Pulmonary artery endothelial cell (primary cell): ENCODE data around the gene NEUROG1. TPM values are rescaled to one million over a fixed set of nuclear protein-coding genes. Genes with fewer than 3 reads are reported as not detected.
A peak's percentile ranks its signal among the peaks of the same experiment; 100 is the strongest.

Experiments used
- DNase-seq: peaks from one replicate; pipeline ENCODE4 v3.0.0-alpha.2; 2011; ENCODE audit warnings: low read depth, low spot score
- total RNA-seq: library from RNA; depleted of rRNA; stranded (reverse); fragments of >200 nt; gene quantifications from 2 replicates; pipeline ENCODE4 v1.2.3, GENCODE V29; 2014

Gene NEUROG1
- total RNA-seq, 1 donor from 2014 or later = not detected

DNA sequence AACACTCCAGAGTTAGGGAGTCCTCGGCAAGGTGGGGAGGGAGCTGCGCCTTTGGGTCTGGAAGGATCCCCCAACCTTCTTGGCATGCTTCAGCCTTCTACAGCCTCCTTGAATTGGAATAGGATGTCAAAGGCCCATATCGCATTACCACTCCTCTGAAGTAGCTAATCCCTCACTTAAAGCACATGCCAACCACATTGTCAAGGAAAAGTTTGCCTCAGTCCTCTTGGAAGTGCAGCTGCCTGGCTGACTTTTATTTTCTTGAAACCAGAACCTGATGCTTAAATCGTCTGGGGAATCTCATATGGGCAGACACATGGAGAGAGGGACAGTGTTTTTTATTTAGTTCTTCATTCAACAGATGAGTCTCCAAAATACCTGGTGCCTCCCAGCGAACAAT, 28.6 kb upstream of the NEUROG1 start:
- no peak for DNase-seq

DNA sequence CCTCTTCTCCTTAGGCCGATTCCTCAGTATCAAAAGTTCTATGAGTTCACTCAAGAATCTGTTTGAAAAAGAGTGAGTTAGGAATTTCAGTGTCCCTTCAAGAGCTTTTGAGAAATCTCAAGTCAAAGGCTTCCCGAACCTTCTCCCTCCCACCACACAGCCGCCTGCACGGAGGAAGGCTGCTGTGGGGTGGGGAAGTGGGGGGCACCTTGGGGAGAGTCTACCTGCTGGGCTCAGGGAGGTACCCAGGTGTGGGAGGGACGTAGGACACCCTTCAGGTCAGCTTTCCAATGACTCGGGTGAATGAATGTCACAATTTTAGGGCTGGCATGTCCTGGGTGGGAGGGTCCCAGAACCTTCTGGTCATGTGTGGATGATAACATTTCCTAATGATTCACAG, 25.5 kb upstream of the NEUROG1 start:
- DNase-seq = no peak

DNA sequence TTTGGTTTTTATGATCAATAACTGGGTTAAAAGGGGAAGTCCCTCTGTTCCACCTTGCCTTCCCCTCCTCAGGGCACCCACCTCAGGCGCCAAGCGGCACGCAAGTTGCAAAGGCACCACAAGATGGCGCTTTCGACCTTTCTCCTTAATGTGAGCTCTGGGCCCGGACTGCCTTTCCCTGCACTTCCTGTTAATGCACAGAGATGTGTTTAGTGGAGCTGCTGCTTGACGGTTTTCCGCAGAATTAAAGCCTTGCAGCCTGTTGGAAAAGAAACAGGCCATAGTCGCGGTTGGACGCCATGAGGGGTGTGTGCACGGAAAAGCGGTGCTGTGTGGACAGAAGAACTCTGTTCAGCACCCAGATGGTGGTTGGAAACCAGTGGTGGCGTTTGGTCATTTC, 25.1 kb upstream of the NEUROG1 start:
- DNase-seq = peak; percentile 26

DNA sequence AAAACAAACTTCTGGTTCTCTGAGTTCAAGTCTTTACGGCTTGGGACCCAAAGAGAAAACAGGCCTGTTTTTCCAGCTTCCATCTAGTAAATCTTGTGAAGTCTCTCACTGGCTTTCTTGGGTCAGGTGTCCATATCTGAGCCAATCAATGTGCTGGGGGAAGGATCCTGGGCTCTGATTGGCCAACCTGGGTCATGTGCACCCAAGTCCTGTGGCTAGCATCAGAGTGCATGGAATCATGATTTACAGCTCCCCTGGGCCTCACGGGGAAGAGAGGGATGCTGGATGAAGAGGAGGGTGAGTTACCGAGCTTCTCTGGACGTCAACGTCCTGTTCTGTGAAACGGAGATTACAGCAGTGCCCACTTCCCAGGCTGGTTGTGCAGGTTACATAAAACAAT, 23.6 kb upstream of the NEUROG1 start:
- DNase-seq = no peak

DNA sequence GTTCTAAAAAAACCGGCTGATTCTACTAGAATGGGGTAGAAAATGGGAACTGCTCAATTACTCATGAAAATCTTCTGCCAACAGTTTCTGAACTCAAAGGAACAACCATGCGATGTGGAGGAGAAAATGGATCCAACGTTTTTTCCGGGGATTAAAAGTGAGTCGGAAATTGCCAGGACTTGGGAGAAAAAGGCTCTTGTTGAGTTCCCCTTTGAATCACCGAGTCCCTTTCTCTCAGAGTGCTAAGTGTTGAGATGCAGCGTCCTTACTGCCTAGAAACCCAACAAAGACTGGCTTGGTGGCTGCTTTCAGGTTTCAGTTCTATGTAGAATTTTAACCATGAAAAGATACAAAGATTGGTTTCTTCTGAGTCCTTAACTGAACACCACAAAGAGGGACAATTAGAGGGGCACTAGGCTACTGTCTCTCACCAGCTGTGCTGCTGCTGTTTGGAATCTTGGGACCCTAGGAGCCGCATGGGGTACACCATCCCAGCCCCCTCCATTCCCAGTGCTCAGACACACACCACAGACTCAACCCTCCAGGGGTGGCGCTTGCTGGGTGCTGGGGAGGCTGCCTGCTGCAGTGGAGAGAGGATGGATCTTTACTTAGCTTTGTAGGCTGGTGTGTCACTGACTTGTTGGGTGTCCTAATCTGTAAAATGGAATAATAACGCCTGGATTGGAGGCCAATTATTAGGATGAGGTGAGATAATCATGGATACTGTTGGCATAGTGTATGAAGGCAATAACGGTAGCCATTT, 21.5 kb upstream of the NEUROG1 start:
- DNase-seq = no peak

DNA sequence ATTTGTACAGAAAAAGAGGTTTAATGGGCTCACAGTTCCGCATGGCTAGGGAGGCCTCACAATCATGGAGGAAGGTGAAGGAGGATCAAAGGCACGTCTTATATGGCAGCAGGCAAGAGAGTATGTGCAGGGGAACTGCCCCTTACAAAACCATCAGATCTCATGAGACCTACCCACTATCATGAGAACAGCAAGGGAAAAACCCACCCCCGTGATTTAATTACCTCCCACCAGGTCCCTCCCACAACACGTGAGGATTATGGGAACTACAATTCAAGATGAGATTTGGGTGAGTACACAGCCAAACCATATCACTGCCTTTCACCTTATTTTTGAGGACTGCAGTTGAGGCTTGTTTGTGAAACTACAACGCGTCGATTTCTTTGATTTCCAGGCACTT, 20.9 kb upstream of the NEUROG1 start:
- DNase-seq = no peak

DNA sequence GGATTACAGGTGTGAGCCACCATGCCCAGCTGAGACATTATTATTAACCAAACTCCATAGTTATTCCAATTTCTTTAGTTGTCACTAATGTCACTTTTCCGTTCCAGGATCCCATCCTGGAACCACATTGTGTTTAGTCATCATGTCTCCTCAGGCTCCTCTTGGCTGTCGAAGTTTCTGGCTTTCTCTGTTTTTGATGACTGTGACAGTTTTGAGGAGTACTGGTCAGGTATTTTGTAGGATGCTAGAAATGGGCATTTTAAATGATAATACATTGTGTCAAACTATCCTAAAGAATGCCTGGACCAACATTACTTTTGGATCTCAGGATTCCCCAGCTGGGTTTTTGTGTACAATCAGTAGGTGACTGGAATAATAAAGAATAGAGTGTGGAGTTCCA, 19.8 kb upstream of the NEUROG1 start:
- DNase-seq = no peak

DNA sequence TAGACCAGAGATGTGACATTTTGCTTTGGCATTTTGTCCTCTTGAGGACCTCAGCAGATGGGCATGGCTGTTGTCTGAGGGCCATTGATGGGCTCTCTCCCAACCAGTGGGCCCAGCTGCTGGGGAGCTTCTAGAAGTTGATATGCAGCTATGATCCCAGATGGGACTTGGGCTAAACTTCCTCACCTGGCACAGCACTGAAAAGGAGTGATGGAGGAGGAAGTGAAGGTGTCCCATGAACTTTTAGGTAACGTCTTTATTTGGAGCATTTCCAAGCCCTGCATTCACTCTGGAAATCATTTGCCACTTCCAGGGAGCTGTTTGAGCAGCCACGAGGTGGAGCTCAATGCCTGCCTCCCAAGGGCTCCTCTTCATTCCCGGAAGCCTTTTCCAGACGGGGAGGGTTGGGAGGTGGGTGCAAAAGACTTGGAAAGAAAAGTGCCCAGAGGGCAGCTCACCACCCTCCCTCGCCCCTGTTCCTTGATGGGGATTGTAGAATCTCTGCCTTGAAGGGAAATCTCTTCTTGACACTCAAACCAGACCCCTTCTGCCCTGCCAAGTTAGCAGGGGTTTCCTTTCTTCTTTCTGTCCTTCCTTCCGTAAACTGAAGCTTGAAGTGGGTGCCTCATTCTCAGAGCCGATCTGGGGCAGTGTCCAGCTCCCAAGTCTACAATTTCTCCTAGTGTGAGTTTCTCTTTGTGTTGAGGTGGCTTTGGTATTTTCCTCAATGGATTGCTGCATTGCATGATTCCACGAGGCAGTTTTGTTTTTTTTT, 18.1 kb upstream of the NEUROG1 start:
- DNase-seq = no peak

DNA sequence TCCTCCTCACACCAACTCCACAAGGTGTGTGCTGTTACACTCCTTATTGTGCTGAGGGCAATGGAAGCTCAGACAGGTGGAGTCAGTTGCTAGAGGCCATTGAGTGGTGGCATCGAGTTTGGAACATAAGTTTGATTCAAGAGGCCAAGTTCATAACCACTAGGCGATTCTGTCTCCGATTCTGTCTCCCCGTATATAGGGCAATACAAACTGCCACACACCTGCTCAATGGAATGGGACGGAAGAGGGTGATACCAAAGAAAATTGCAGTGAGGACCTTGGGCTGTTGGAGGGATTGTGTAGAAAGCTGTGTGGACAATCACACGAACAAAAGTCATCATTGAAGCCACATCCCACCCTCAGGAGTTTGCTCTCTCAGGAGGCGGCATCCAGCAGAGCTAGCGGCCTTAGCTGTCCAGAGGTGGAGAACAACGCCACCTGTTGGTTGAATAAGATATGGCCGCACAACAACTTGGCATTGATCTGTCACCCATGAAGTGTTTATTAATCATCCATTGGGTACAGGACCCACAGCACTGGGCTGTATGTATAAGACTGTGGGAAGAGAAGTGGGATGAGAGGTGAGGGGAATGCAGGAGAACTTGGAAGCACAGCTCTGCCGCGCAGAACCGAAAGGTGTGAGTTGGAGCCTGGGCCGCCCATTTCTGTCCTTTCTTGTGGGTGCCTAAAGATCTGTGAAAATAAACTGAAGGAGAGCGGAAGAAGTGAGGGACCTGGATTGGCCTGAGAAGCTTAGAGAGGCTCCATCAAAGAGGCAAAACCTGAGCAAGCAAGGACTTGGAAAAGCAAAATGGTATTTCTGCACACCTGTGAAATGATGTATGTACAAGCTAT, 16.1 kb upstream of the NEUROG1 start:
- peak; percentile 19 for DNase-seq

DNA sequence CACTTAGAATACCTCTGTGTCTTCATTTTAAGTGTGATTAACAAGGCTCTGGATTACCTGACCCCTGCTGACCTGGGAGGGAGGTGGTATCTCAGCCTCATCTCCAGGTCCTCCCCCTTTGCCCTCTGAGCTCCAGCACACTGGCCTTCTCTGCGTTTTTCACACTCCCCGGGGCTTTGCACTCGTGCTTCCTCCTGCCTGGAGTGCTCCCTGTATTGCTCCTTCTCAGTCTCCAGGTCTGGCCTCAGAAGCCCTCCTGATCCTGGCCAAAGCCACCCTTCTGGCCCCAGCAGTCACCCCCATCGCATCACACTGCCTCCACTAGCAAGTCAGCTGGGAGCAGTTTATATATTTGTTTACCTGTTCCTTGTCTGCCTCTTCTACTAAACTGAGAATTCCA, 13.6 kb upstream of the NEUROG1 start:
- no peak for DNase-seq

DNA sequence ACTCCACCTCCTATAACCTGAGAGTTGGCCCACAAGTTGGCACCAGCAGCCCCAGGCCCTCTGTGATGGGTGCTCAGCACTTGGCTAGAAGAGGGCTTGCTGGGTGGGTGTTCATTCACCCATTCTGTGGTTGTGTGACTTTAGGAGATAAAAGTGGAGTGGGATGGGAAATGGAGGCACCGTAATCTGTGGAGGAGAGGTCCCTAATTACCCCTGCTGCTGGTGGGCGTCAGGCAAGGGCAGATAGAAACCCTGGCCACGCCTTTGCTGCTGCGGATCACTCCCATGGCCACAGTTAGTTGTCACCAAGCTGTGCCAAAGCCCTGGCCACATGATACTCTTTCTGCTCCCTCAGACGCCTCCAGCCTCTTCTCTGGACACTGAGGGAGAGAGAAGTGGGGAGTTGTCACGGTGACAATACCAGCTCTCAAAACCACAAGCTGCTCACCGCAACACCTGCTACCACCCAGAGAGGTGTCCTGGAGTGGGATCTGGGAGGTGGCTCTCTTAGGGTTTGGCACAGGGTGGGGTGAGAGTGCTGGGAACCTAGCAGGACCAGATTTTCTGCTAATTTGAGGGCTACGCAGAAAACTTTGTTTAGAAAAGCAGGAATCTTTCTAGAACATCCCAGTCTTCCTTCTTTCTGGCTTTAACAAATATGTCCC, 12.0 kb upstream of the NEUROG1 start:
- DNase-seq = no peak

DNA sequence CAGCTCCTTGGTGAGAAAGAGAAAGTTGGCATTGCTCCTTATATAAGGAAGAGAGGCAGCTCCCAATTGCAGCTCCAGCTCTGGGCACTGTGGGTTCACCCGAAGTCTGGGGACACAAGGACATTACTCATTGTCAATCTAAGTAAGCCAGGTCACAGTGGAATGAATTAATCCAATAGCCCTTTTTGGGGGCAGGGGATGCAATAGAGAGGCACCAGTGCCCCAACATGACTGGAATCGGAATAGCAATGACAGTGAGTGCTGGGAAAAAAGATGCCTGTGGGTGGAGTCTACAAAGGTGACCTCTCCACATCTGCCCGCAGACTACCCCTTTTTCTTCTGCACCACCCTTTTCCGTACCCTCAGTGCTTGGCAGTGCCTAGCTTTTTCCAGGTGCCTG, 11.1 kb upstream of the NEUROG1 start:
- no peak for DNase-seq

DNA sequence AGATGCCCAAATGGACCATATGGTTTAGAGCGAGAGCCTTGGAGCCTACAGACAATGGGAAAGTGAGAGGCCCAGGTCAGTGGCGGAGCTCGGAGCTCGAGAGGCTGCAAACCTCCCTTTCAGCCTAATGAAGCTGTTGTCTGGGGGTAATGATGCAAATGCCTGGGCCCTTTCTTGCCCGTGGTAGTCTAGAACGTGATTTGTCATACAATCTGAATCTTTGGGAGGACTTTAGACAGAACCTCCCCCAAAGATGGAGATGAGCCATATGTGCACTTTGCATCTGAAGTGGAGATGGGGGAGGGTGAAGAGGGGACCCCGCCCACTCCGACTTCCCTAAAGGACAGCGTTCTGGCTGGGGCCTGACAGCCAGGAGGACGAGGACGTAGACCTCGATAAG, 10.3 kb upstream of the NEUROG1 start:
- DNase-seq = no peak

DNA sequence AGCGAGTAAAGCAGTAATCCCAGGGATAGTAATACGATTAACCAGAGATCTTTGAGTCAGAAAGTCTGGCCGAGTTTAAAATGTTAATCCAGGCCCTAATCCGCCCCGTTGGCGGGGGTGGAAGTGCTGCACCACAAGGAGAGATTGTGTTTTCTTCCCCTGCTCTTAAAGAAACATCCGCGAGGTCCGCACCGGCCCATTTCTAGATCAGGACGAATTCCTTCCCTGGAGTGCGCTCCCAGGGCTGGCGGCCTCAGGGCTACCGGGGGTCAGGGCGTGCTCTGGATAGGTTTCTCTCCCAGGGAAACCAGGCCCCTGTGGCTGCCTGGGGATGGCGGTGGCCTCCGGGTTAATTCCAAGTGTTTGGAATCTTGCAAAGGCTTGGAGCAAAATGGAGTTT, 9.3 kb upstream of the NEUROG1 start:
- DNase-seq = no peak

DNA sequence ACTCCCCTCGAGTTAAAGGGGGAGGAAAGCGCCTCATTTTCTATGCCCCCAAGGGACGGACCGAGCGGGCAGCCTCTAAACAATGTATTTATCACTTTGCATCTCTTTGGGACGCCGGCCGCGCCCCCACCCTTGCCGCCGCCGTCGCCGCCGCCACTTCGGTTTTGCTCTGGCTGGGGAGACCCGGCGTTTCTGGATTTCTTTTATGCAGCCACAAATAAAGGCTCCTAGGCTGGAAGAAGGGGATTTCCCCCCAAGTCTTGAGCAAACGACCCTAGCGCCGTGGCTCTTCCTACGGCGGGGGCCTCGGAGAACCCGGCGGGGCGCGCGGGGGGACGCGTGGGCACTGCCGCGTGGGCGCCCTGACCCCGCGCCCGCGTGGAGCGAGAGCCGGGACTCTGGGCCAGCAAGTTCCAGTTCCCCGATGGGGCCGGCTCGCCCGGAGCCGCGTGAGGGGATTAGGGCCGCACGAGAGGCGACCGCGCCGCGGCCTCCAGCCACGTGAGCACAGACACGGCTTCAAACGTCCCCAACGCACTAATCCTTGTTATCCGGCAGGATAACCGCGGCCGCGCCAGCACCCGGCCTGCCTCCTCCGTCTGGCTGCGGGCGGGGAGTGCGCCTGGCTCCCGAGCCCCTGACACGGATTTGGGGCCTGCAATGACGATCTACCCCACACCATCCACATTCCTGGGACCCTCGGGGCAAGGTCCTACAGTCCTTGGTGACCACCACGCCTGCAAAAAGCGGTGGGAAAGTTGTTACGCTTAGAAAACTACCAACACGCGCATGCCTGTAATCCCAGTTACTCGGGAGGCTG, 7.9 kb upstream of the NEUROG1 start:
- DNase-seq = no peak

DNA sequence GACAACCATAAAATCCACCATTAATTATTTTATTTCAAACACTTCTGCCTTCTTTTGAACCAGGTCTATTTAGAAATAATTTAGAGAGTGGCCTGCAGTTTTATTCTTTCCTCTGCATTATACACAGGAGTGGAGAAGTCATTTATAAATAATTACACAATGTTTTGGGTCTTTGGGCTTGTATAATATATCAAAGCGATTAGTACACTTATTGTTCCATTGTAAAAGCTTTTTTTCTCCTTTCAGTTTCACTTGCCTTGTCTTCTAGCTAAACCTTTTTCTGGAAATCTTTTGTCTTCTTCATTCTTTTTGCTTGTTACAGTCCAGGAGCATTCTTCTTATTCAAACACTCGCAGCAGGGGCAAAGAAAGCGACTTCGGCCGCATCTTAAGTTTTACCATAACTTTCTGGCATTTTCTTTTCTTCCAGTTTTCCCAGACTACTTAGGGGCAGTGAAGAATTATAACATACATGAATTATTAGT, 7.3 kb upstream of the NEUROG1 start:
- DNase-seq = no peak

DNA sequence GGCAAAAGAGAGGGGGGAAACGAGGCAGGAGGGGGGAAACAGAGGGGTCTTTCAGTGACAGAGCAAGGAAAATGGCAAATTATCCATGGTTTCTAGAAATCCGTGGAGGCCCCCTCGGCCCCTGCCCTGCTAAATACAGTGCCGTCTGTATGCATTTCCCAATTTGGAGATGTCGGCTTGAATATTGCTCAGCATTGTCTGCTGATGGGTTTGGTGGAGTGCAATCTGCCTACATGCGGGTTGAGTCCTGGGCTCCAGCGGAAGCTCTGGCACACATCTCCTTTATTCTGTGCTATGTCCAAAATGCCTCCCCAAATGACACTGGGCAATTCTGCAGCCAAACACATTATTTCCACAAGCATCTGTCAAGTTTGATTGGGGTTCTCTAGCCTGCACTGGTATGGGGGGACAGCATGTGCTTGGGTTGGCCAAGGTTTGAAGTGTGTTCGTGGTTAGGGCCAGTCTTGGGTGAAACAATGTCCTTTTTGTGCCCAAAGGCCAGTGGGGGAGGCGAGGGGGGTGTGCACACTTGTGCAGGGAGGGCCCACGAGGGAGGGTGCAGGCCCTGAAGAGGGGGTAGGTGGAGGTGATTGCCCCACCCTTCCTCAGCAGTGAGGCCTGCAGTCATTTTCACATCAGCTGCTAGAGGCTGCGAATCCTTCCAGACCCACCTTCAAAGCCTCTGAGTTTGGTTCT, 6.2 kb upstream of the NEUROG1 start:
- DNase-seq = no peak

DNA sequence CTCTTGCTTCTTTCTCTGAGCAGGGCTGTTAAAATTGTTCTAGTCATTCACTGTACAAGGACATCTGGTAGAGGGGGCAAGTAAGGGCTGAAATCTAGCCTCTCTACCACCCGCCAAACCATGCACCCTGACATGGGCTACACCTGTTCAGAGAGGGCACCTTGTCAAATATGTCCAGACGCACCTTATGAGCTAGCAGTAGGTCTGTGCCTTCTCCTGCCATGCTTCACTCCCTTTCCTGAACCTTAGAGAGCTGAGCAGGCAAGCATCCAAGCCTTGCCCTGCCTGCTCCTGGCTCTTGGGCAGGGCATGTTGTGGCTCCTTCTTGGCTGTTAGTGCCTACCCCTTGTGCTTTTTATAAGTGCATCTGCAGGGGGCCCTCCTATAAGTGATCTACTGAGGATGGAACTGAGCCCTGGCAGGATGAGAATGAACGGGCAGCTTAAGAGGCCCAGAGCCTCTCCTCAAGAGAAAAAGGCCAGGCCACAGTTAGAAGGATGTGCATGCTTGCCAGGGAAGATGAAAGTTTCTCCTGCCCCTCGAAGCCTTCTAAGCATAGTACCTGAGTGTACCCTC, 3.8 kb upstream of the NEUROG1 start:
- no peak for DNase-seq

DNA sequence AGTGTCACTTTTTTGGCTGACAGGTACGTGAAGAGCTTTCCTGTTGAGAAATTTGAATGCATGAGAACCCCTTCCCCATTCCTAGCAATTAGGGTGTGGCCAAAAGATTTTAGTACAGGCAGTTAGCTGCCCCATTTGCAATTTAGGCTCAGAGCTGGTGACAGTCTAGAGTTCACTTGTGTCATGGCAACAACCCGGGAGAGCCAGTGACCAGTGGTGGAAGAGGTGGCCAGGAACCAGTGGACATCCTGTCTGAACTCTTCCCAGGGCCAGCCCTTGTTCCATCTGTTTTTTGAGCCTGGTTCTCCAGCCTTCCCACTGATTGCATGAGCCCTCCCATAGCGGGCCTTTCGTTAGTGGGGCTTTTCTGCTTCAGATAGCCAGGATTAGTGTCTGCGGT, 2.5 kb upstream of the NEUROG1 start:
- no peak for DNase-seq

DNA sequence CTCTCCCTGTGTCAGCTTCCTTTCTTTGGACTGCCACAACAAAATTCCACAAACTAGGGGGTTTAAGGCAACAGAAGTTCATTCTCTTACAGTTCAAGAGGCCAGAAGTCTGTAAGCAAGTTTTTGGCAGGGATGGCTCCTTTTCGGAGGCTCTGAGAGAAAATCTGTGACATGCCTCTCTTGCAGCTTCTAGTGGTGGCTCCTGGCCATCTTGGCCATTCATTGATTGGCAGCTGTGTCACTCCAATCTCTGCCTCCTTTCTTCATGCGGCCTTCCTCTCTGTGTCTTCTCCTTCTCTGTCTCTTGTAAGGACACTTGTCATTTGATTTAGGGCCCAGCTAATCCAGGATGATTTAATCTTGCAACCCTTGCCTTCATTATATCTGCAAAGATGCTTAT, 2.0 kb upstream of the NEUROG1 start:
- no peak for DNase-seq
